ENCODE data around the gene IGFLR1. TPM values are rescaled to one million over a fixed set of nuclear protein-coding genes. Genes with fewer than 3 reads are reported as not detected.
"Not testable (repeated sequence)": the region's sequence is repeated elsewhere in the genome, so short reads cannot be mapped to it uniquely, and the experiment has no call there.

The IGFLR1 gene
- total and polyA plus RNA-seq, 9 of the 15 experiments (the other 6 are each of a cell fraction or from before 2014, with no cell fraction given), result 1.0 to 14.3 (median 4.6) TPM

DNA sequence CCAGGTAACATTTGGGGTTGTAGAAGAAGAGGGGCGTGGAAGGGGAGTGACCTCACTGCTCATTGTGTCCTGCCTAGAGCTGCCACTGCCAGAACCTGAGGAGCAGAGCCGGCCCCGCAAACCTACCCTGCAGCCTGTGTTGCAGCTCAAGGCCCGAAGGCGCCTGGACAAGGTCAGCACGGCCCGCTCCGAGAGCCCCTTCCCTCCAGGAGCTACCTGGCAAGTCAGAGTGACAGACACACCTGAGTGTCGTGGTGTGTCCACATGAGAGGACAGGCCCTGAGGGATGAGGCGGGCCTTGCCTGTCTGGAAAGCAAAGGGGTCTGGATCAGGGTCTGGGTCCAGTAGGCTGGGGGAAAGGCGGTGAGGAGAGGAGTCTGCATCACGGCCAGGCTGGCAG is 17.7 kb downstream of the IGFLR1 start (continued):
- TF ChIP-seq, protein P1, sequence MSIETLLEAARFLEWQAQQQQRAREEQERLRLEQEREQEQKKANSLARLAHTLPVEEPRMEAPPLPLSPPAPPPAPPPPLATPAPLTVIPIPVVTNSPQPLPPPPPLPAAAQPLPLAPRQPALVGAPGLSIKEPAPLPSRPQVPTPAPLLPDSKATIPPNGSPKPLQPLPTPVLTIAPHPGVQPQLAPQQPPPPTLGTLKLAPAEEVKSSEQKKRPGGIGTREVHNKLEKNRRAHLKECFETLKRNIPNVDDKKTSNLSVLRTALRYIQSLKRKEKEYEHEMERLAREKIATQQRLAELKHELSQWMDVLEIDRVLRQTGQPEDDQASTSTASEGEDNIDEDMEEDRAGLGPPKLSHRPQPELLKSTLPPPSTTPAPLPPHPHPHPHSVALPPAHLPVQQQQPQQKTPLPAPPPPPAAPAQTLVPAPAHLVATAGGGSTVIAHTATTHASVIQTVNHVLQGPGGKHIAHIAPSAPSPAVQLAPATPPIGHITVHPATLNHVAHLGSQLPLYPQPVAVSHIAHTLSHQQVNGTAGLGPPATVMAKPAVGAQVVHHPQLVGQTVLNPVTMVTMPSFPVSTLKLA (conservative IDR thresholded peaks at IDR 0.05), result no peak
- 0 out of 2 replicates have a peak, but pooled peaks have one; percentile 38 for TF ChIP-seq POLR2G (IDR thresholded peaks at IDR 0.05; ENCODE audit: low read depth, low read length)
- no peak for TF ChIP-seq ETS2 (tag; IDR thresholded peaks at IDR 0.05; ENCODE audit: borderline replicate concordance, poor library complexity, severe bottlenecking)

DNA sequence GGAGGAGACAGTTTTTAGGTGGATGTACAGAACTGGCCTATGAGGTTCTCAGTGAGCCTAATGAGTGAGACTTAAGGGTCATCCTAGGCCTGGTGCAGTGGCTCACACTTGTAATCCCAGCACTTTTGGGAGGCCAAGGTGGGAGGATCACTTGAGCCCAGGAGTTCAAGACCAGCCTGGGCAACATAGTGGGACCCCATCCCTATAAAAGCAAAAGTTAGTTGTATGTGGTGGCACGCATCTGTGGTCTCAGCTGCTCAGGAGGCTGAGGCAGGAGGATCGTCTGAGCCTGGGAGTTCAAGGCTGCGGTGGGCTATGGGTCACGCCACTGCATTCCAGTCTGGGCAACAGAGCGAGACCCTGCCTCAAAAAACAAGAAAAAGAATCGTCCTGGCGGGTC is 18.1 kb downstream of the IGFLR1 start:
- H2AFZ ChIP-seq (ENCODE audit: low read depth, low read length); DNase-seq (ENCODE audit: extremely low read depth in 1 of 4, low spot score in 3 of 4); FAIRE-seq; H4K20me1 ChIP-seq (replicated peaks; ENCODE audit: control insufficient read depth, insufficient read depth, low read length); intact Hi-C loops (cut with micrococcal nuclease); H3K9me3 ChIP-seq (replicated peaks; ENCODE audit: control insufficient read depth, insufficient read depth, low read depth, low read length); H3K9me1 ChIP-seq (ENCODE audit: control insufficient read depth, insufficient read depth, low read length); BruUV-seq (replicated peaks); H3K4me2 ChIP-seq (ENCODE audit: insufficient read depth, low read length); H3K27ac ChIP-seq (ENCODE audit: extremely low read depth, low read depth, low read length); CTCF ChIA-PET (ENCODE audit: low intra/inter-chr PET ratio); H3K4me3 ChIP-seq; H3K27me3 ChIP-seq (ENCODE audit: control insufficient read depth in 2 of 2, insufficient read depth in 2 of 2, low read length in 2 of 2); ATAC-seq; in situ Hi-C loops (cut with MboI); H3K9ac ChIP-seq (ENCODE audit: insufficient read depth in 1 of 2, low read depth in 2 of 2, low read length in 2 of 2): not testable (repeated sequence)
- Histone ChIP-seq H3K79me2 (ENCODE audit: control insufficient read depth, insufficient read depth, low read length) (peaks cover 21% of the 10 kb centered on the region), H3K36me3 (ENCODE audit: control insufficient read depth, insufficient read depth, low read length) (peaks cover 94% of the 10 kb centered on the region; the same call in 2 of the 3 replicates), H3K4me1 (replicated peaks in 1 of 2; ENCODE audit: control insufficient read depth in 2 of 2, insufficient read depth in 2 of 2, low read length in 2 of 2) (peaks cover 3 to 23% of the 10 kb centered on the region in 2 experiments)
- WGBS (ENCODE audit: insufficient coverage, low coverage, missing lambda C conversion rate), result 95% methylated on average over 7 of the region's 7 CpGs
- POLR2A ChIA-PET, result interaction anchor here (0.6 to 3.2 kb wide), 4 partner anchors 13 to 63 kb away, joined by 3 to 19 read pairs (median 8); partner anchors contain the start of genes PSENEN and U2AF1L4
